Epithelial cell of esophagus (primary cell): ENCODE data around the gene CREB3L2.

Experiments used
- DNase-seq: peaks from one replicate; pipeline ENCODE4 v3.0.0; 2010; ENCODE audit warnings: low read depth
- H3K4me3 ChIP-seq: 2 replicates; pipeline ENCODE4 v1.5.1; 2011; ENCODE audit warnings: mild to moderate bottlenecking, low read length, control low read depth
- CTCF ChIP-seq: IDR thresholded peaks from 2 replicates; pipeline ENCODE4 v1.5.1; 2011; ENCODE audit warnings: low read depth, mild to moderate bottlenecking, low read length, control low read depth, inconsistent platforms; ENCODE audit not compliant: insufficient read depth; ENCODE audit errors: missing control alignments

CREB3L2 gene

GRCh38 chr7:137873524-137873923, 128.4 kb downstream of the CREB3L2 start:
- no peak for TF ChIP-seq CTCF
- no peak overlapping the region for H3K4me3 ChIP-seq
- no peak for DNase-seq

DNA sequence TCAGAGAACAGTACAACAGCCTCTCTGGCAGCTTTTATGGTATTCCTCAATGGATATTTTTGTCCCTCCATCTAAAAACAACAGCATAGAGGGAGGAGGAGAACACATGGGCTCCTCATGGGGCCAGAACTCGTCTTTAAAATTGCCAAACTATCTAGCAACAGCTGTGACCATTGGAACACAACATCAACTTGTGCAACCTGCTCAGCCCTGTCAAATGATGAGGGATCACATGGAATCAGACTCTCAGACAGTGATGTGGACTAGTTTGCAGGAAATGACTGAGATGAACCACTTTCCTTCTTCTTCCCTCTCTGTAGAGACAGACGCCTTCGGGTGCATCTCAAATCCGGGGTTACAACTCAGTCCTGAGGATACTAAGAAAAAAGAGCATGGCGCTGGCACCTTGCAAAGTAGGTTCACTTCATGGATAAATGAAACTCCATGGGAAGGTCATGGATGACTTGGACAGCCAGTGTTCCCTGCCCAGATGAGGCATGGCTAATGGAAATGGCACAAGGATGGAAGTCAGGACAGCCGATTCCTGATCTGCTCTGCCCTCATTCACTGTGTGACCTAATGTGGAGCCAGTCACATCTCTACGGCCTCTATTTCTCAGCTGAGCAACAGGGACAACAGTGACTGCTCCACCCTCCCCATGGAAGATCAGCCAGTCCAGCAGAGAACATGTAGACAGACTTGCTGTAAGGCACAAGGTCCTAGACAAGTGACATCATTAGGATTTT, 130.5 kb downstream of the CREB3L2 start:
- H3K4me3 ChIP-seq, result no peak overlapping the region
- no peak for DNase-seq
- no peak for TF ChIP-seq CTCF

GRCh38 chr7:137870684-137871083, 131.2 kb downstream of the CREB3L2 start:
- TF ChIP-seq CTCF, result no peak
- no peak overlapping the region for H3K4me3 ChIP-seq
- no peak for DNase-seq

DNA sequence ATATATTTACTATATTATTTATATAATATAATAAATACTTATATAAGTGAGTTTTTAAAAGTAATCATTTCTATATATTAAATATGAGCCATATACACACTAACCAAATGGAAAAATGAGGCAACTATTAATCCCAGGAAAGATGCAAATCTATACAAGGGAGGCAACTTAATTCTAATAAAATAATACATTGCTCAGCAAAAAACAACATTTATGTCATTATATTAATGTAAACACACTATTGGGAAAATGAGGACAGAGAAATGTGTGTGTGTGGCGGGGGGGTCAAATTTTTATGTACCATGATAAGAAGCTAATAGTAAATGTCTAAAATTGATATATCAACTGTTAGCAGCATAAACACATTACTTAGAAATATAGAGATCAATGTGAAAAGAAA, 131.8 kb downstream of the CREB3L2 start:
- TF ChIP-seq CTCF, result no peak
- H3K4me3 ChIP-seq, result no peak overlapping the region
- no peak for DNase-seq

- TF ChIP-seq CTCF, result no peak
- no peak for DNase-seq
- no peak overlapping the region for H3K4me3 ChIP-seq
These were observed 132.6 kb downstream of the CREB3L2 start for GRCh38 chr7:137869260-137869659.

DNA sequence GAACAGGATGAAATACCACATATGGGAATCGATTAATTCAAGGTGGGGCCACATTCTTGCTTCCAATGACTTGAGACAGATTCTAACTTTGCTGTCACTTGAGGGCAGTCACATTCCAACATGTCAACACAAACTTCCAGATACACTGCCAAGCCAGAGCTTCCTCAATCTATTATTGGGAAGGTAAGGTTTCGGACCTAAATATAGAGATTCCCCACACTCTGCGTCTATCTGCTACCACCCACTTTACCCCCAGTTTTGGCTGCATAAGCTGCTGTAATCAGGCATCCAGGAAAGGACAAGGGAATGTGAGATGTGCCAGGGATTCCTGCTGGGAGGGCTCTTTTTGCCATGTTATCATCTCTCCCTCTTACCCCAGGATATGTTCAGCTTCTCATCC, 134.6 kb downstream of the CREB3L2 start:
- DNase-seq, result no peak
- H3K4me3 ChIP-seq, result no peak overlapping the region
- TF ChIP-seq CTCF, result no peak

GRCh38 chr7:137865764-137866163, 136.1 kb downstream of the CREB3L2 start:
- TF ChIP-seq CTCF, result no peak
- H3K4me3 ChIP-seq, result no peak overlapping the region
- no peak for DNase-seq
